Measurements from ENCODE around the gene CHCHD4. TPM values are rescaled to one million over a fixed set of nuclear protein-coding genes. Genes with fewer than 3 reads are reported as not detected.
"Not testable (repeated sequence)": the region's sequence is repeated elsewhere in the genome, so short reads cannot be mapped to it uniquely, and the experiment has no call there.

The CHCHD4 gene
- polyA plus RNA-seq, 1 donor: 17.7 TPM

GRCh38 chr3:14097616-14098391, 26.9 kb downstream of the CHCHD4 start:
- WGBS (ENCODE audit: insufficient coverage, low lambda C conversion rate): 71% methylated on average over 2 of the region's 5 CpGs
- no peak overlapping the region for H3K4me3 ChIP-seq (ENCODE audit: low read length)
- no peak for DNase-seq
- no peaks in the 10 kb centered on the region for H3K27me3 ChIP-seq (ENCODE audit: control insufficient read depth, insufficient read depth, low read length)
- no peak overlapping the region for H3K27ac ChIP-seq (ENCODE audit: low read length)
- H3K4me1 ChIP-seq (ENCODE audit: control insufficient read depth, insufficient read depth, low read length): no peaks in the 10 kb centered on the region
- peaks cover 4% of the 10 kb centered on the region for H3K9me3 ChIP-seq (ENCODE audit: control insufficient read depth, low read depth, low read length)
- no peaks in the 10 kb centered on the region for H3K36me3 ChIP-seq (ENCODE audit: control insufficient read depth, insufficient read depth, low read length)

- H3K36me3 ChIP-seq (ENCODE audit: control insufficient read depth, insufficient read depth, low read length): no peaks in the 10 kb centered on the region
- peaks cover 4% of the 10 kb centered on the region for H3K9me3 ChIP-seq (ENCODE audit: control insufficient read depth, low read depth, low read length)
- WGBS (ENCODE audit: insufficient coverage, low lambda C conversion rate): no CpG with 5 or more reads among the region's 3 CpGs
- H3K27me3 ChIP-seq (ENCODE audit: control insufficient read depth, insufficient read depth, low read length): no peaks in the 10 kb centered on the region
- no peak overlapping the region for H3K4me3 ChIP-seq (ENCODE audit: low read length)
- no peak overlapping the region for H3K27ac ChIP-seq (ENCODE audit: low read length)
- H3K4me1 ChIP-seq (ENCODE audit: control insufficient read depth, insufficient read depth, low read length): no peaks in the 10 kb centered on the region
- DNase-seq: no peak
These were observed 27.9 kb downstream of the CHCHD4 start for GRCh38 chr3:14096742-14097141.

GRCh38 chr3:14093831-14094230, 30.8 kb downstream of the CHCHD4 start:
- H3K36me3 ChIP-seq (ENCODE audit: control insufficient read depth, insufficient read depth, low read length): no peaks in the 10 kb centered on the region
- peaks cover 4% of the 10 kb centered on the region for H3K9me3 ChIP-seq (ENCODE audit: control insufficient read depth, low read depth, low read length)
- no peak overlapping the region for H3K4me3 ChIP-seq (ENCODE audit: low read length)
- no peaks in the 10 kb centered on the region for H3K27me3 ChIP-seq (ENCODE audit: control insufficient read depth, insufficient read depth, low read length)
- no peak overlapping the region for H3K27ac ChIP-seq (ENCODE audit: low read length)
- H3K4me1 ChIP-seq (ENCODE audit: control insufficient read depth, insufficient read depth, low read length): no peaks in the 10 kb centered on the region
- no peak for DNase-seq

GRCh38 chr3:14092464-14092863, 32.2 kb downstream of the CHCHD4 start:
- no peak for DNase-seq
- Histone ChIP-seq H3K9me3 (ENCODE audit: control insufficient read depth, low read depth, low read length) (no peaks in the 10 kb centered on the region), H3K4me1 (ENCODE audit: control insufficient read depth, insufficient read depth, low read length) (no peaks in the 10 kb centered on the region), H3K4me3 (ENCODE audit: low read length) (no peak overlapping the region), H3K27me3 (ENCODE audit: control insufficient read depth, insufficient read depth, low read length) (no peaks in the 10 kb centered on the region), H3K36me3 (ENCODE audit: control insufficient read depth, insufficient read depth, low read length) (no peaks in the 10 kb centered on the region), H3K27ac (ENCODE audit: low read length) (no peak overlapping the region)
- WGBS (ENCODE audit: insufficient coverage, low lambda C conversion rate): 100% methylated on average over 2 of the region's 2 CpGs

- not testable (repeated sequence) for H3K4me3 ChIP-seq (ENCODE audit: low read length); H3K4me1 ChIP-seq (ENCODE audit: control insufficient read depth, insufficient read depth, low read length); H3K36me3 ChIP-seq (ENCODE audit: control insufficient read depth, insufficient read depth, low read length); H3K27ac ChIP-seq (ENCODE audit: low read length); H3K27me3 ChIP-seq (ENCODE audit: control insufficient read depth, insufficient read depth, low read length); DNase-seq; H3K9me3 ChIP-seq (ENCODE audit: control insufficient read depth, low read depth, low read length)
- no CpG with 5 or more reads among the region's 5 CpGs for WGBS (ENCODE audit: insufficient coverage, low lambda C conversion rate)
These were observed 32.7 kb downstream of the CHCHD4 start for GRCh38 chr3:14091959-14092358.

- DNase-seq; H3K27ac ChIP-seq (ENCODE audit: low read length); H3K9me3 ChIP-seq (ENCODE audit: control insufficient read depth, low read depth, low read length); H3K36me3 ChIP-seq (ENCODE audit: control insufficient read depth, insufficient read depth, low read length); H3K4me1 ChIP-seq (ENCODE audit: control insufficient read depth, insufficient read depth, low read length); H3K27me3 ChIP-seq (ENCODE audit: control insufficient read depth, insufficient read depth, low read length); H3K4me3 ChIP-seq (ENCODE audit: low read length): not testable (repeated sequence)
- WGBS (ENCODE audit: insufficient coverage, low lambda C conversion rate): 95% methylated on average over 4 of the region's 5 CpGs
These were observed 37.2 kb downstream of the CHCHD4 start for GRCh38 chr3:14087461-14087860.

GRCh38 chr3:14082108-14082657, 42.5 kb downstream of the CHCHD4 start:
- Histone ChIP-seq H3K27ac (ENCODE audit: low read length) (no peak overlapping the region), H3K27me3 (ENCODE audit: control insufficient read depth, insufficient read depth, low read length) (no peaks in the 10 kb centered on the region), H3K9me3 (ENCODE audit: control insufficient read depth, low read depth, low read length) (no peaks in the 10 kb centered on the region), H3K4me3 (ENCODE audit: low read length) (no peak overlapping the region), H3K36me3 (ENCODE audit: control insufficient read depth, insufficient read depth, low read length) (no peaks in the 10 kb centered on the region), H3K4me1 (ENCODE audit: control insufficient read depth, insufficient read depth, low read length) (no peaks in the 10 kb centered on the region)
- no CpG with 5 or more reads among the region's 5 CpGs for WGBS (ENCODE audit: insufficient coverage, low lambda C conversion rate)
- no peak for DNase-seq

GRCh38 chr3:14077310-14077709, 47.4 kb downstream of the CHCHD4 start:
- Histone ChIP-seq H3K27ac (ENCODE audit: low read length) (no peak overlapping the region), H3K4me1 (ENCODE audit: control insufficient read depth, insufficient read depth, low read length) (no peaks in the 10 kb centered on the region), H3K9me3 (ENCODE audit: control insufficient read depth, low read depth, low read length) (no peaks in the 10 kb centered on the region), H3K27me3 (ENCODE audit: control insufficient read depth, insufficient read depth, low read length) (no peaks in the 10 kb centered on the region), H3K36me3 (ENCODE audit: control insufficient read depth, insufficient read depth, low read length) (no peaks in the 10 kb centered on the region), H3K4me3 (ENCODE audit: low read length) (no peak overlapping the region)
- no CpG with 5 or more reads among the region's 1 CpG for WGBS (ENCODE audit: insufficient coverage, low lambda C conversion rate)
- DNase-seq: no peak

- not testable (repeated sequence) for H3K4me1 ChIP-seq (ENCODE audit: control insufficient read depth, insufficient read depth, low read length); H3K27ac ChIP-seq (ENCODE audit: low read length); H3K36me3 ChIP-seq (ENCODE audit: control insufficient read depth, insufficient read depth, low read length); H3K9me3 ChIP-seq (ENCODE audit: control insufficient read depth, low read depth, low read length); DNase-seq; H3K4me3 ChIP-seq (ENCODE audit: low read length); H3K27me3 ChIP-seq (ENCODE audit: control insufficient read depth, insufficient read depth, low read length)
- no CpG with 5 or more reads among the region's 3 CpGs for WGBS (ENCODE audit: insufficient coverage, low lambda C conversion rate)
These were observed 49.4 kb downstream of the CHCHD4 start for GRCh38 chr3:14075233-14075632.

GRCh38 chr3:14064910-14065309, 59.8 kb downstream of the CHCHD4 start:
- no peaks in the 10 kb centered on the region for H3K4me1 ChIP-seq (ENCODE audit: control insufficient read depth, insufficient read depth, low read length)
- no peak overlapping the region for H3K27ac ChIP-seq (ENCODE audit: low read length)
- H3K4me3 ChIP-seq (ENCODE audit: low read length): no peak overlapping the region
- no peaks in the 10 kb centered on the region for H3K9me3 ChIP-seq (ENCODE audit: control insufficient read depth, low read depth, low read length)
- no peaks in the 10 kb centered on the region for H3K36me3 ChIP-seq (ENCODE audit: control insufficient read depth, insufficient read depth, low read length)
- H3K27me3 ChIP-seq (ENCODE audit: control insufficient read depth, insufficient read depth, low read length): no peaks in the 10 kb centered on the region
- no CpG with 5 or more reads among the region's 4 CpGs for WGBS (ENCODE audit: insufficient coverage, low lambda C conversion rate)
- no peak for DNase-seq

GRCh38 chr3:14063152-14063551, 61.5 kb downstream of the CHCHD4 start:
- no peak for DNase-seq
- Histone ChIP-seq H3K36me3 (ENCODE audit: control insufficient read depth, insufficient read depth, low read length) (no peaks in the 10 kb centered on the region), H3K9me3 (ENCODE audit: control insufficient read depth, low read depth, low read length) (no peaks in the 10 kb centered on the region), H3K27ac (ENCODE audit: low read length) (no peak overlapping the region), H3K4me3 (ENCODE audit: low read length) (no peak overlapping the region), H3K4me1 (ENCODE audit: control insufficient read depth, insufficient read depth, low read length) (no peaks in the 10 kb centered on the region), H3K27me3 (ENCODE audit: control insufficient read depth, insufficient read depth, low read length) (no peaks in the 10 kb centered on the region)
- WGBS (ENCODE audit: insufficient coverage, low lambda C conversion rate): 60% methylated on average over 1 of the region's 2 CpGs

Data from large intestine (tissue), 3 donors.